Activated naive CD4-positive, alpha-beta T cell treated with anti-CD3 and anti-CD28 coated beads, Interleukin-2, amount 50 U/mL, for 72 hours (primary cell): ENCODE results near the gene LCTL. TPM values are rescaled to one million over a fixed set of nuclear protein-coding genes. Genes with fewer than 3 reads are reported as not detected.

ENCODE experiments used
- ATAC-seq, 2 donors: fragments of 150-1000 bp; cut with Tn5 transposase; 2 replicates each; pipeline ENCODE4 v1.10.0; 2021; ENCODE audit warnings: mild to moderate bottlenecking in 2 of 2, moderate library complexity in 2 of 2
- DNase-seq, 2 donors: peaks; one replicate each; pipeline ENCODE4 v3.0.0; 2021 to 2022; ENCODE audit warnings: low spot score in 2 of 2
- H3K27ac Mint-ChIP-seq, 2 donors: one replicate each; pipeline ENCODE4 v1.8.0; 2022; ENCODE audit warnings: mild to moderate bottlenecking in 2 of 2, mixed read lengths in 2 of 2
- H3K36me3 Mint-ChIP-seq, 2 donors: one replicate each; pipeline ENCODE4 v1.8.0; 2022; ENCODE audit warnings: mixed read lengths in 2 of 2
- H3K9me3 Mint-ChIP-seq, 2 donors: one replicate each; pipeline ENCODE4 v1.8.0; 2022; ENCODE audit warnings: mixed read lengths in 2 of 2
- total RNA-seq, 2 donors: library from RNA; stranded (reverse); gene quantifications; one replicate each; pipeline ENCODE4 v1.2.3, GENCODE V29; 2022

Gene LCTL
- total RNA-seq, 2 donors from 2014 or later = not detected

- H3K9me3 Mint-ChIP-seq = no peaks in the 10 kb centered on the region
- H3K27ac Mint-ChIP-seq = peak overlapping the region; percentile 97 to 98
- peaks cover 42 to 49% of the 10 kb centered on the region in 2 donors for H3K36me3 Mint-ChIP-seq
- ATAC-seq = no peak
- DNase-seq = no peak
These were observed 67.1 kb downstream of the LCTL start for GRCh38 chr15:66498501-66499386.

Other genes starting within 250 kb of the LCTL start
- 10 to 100 TPM; 27.9 to 36.3 TPM for gene TIPIN, start 209.3 kb downstream of the LCTL start, total RNA-seq
- gene MAP2K1, start 179.1 kb downstream of the LCTL start, total RNA-seq = 100 to 1,000 TPM in 1 of 2 donors, 10 to 100 TPM in 1; 78.8 to 131 TPM
- gene SNAPC5, start 68.2 kb downstream of the LCTL start, total RNA-seq = 10 to 100 TPM; 18.9 to 27.7 TPM
- gene RPL4, start 61.1 kb downstream of the LCTL start, total RNA-seq = 1,000 to 10,000 TPM; 3,813 to 4,802 TPM
- gene ZWILCH, start 60.7 kb downstream of the LCTL start, total RNA-seq = 10 to 100 TPM; 28.1 to 40.9 TPM
- under 1 TPM; 0.20 to 0.70 TPM for gene SMAD6, start 136.2 kb upstream of the LCTL start, total RNA-seq